HCT116 (cell line): ENCODE measurements around the gene AMMECR1. TPM values are rescaled to one million over a fixed set of nuclear protein-coding genes. Genes with fewer than 3 reads are reported as not detected.

ENCODE experiments used
- ATAC-seq: fragments of 200-7000 bp; cut with Tn5 transposase; 2 replicates; pipeline ENCODE4 v1.9.1; 2020; ENCODE audit warnings: mild to moderate bottlenecking, moderate library complexity
- BruUV-seq: library from RNA; stranded (reverse); fragments of 400-500 nt; replicated peaks from 2 replicates; lab custom pipeline; 2021; lab: Mats Ljungman, UMichigan
- CTCF ChIA-PET: fragments of 300-600 bp; sonication (Branson Sonifier 250); formaldehyde crosslinking; loops from one replicate; lab custom pipeline; 2021; ENCODE audit warnings: antibody characterized with exemption; lab: Charles Lee
- POLR2A ChIA-PET: fragments of 300-600, 350-600 bp; sonication (Branson Sonifier 250); formaldehyde crosslinking; loops from one replicate; lab custom pipeline; 2021; ENCODE audit warnings: antibody characterized with exemption; lab: Charles Lee
- RAD21 ChIA-PET, 2 experiments: fragments of 300-600 bp; sonication (Branson Sonifier 250); formaldehyde crosslinking; loops; one replicate each; lab custom pipeline; 2023; ENCODE audit warnings: low total read pairs in 2 of 2; ENCODE audit not compliant: uncharacterized antibody in 2 of 2, unreplicated experiment in 2 of 2, low non-redundant PET in 1 of 2; lab: Charles Lee
- DNase-seq: peaks from one replicate; pipeline ENCODE4 v3.0.0-alpha.2; 2010; ENCODE audit warnings: low read depth, low spot score
- H2AFZ ChIP-seq: fragments of 200-600 bp; shearing (Covaris generic), sonication (generic); 2 replicates; pipeline ENCODE4 v1.6.1; 2017; ENCODE audit warnings: low read depth, mixed run types, mixed read lengths, antibody characterized with exemption, low read length; ENCODE audit not compliant: poor library complexity, severe bottlenecking
- H3K27ac ChIP-seq: 2 replicates; pipeline ENCODE4 v1.5.1; 2012; ENCODE audit warnings: low read depth, low read length
- H3K27me3 ChIP-seq: fragments of 200-600 bp; sonication (generic); 2 replicates; pipeline ENCODE4 v1.6.1; 2016; ENCODE audit warnings: mixed run types, low read length, mixed read lengths; ENCODE audit not compliant: insufficient read depth
- H3K36me3 ChIP-seq, 2 experiments: fragments of 200-500 bp in 1 of 2; fragments of 200-600 bp in 1 of 2; sonication (Bioruptor generic) in 1 of 2; sonication (generic) in 1 of 2; 2 replicates each; pipeline versions ENCODE4 v1.5.1 to v1.6.1; 2014 to 2016; ENCODE audit warnings: low read length in 2 of 2, inconsistent platforms in 1 of 2, mixed read lengths in 1 of 2, mixed run types in 1 of 2; ENCODE audit not compliant: insufficient read depth in 2 of 2, control insufficient read depth in 1 of 2
- H3K4me1 ChIP-seq, 2 experiments: fragments of 200-600 bp in 1 of 2; sonication (generic) in 1 of 2; 2 replicates each; pipeline versions ENCODE4 v1.5.1 to v1.6.1; 2012 to 2017; ENCODE audit warnings: low read length in 2 of 2, inconsistent platforms in 1 of 2, mild to moderate bottlenecking in 1 of 2, mixed read lengths in 1 of 2, mixed run types in 1 of 2, moderate library complexity in 1 of 2; ENCODE audit not compliant: insufficient read depth in 2 of 2, control insufficient read depth in 1 of 2
- H3K4me2 ChIP-seq: fragments of 200-600 bp; sonication (generic); 2 replicates; pipeline ENCODE4 v1.6.1; 2017; ENCODE audit warnings: mixed run types, low read length, mixed read lengths
- H3K4me3 ChIP-seq, 2 experiments: fragments of 200-600 bp in 1 of 2; sonication (generic) in 1 of 2; replicated peaks in 1 of 2; 2 replicates each; pipeline ENCODE4 v1.5.1; 2011 to 2016; ENCODE audit warnings: low read length in 2 of 2, control low read depth in 1 of 2, low read depth in 1 of 2, mild to moderate bottlenecking in 1 of 2, mixed read lengths in 1 of 2, mixed run types in 1 of 2
- H3K79me2 ChIP-seq: fragments of 200-600 bp; sonication (generic); 2 replicates; pipeline ENCODE4 v1.6.1; 2017; ENCODE audit warnings: mild to moderate bottlenecking, mixed run types, low read length, moderate library complexity, mixed read lengths; ENCODE audit not compliant: insufficient read depth
- H3K9ac ChIP-seq: fragments of 200-600 bp; sonication (generic); 2 replicates; pipeline ENCODE4 v1.6.1; 2016; ENCODE audit warnings: low read length, mixed read lengths
- H3K9me2 ChIP-seq: fragments of 200-600 bp; sonication (generic), shearing (Covaris generic); 2 replicates; pipeline ENCODE4 v1.6.1; 2017; ENCODE audit warnings: mixed run types, mild to moderate bottlenecking, moderate library complexity; ENCODE audit not compliant: insufficient read depth
- H3K9me3 ChIP-seq, 2 experiments: fragments of 200-500 bp in 1 of 2; fragments of 200-600 bp in 1 of 2; sonication (Bioruptor generic) in 1 of 2; sonication (generic) in 1 of 2; 2 replicates each; pipeline ENCODE4 v1.6.1; 2014 to 2017; ENCODE audit warnings: low read length in 2 of 2, mixed read lengths in 2 of 2, inconsistent platforms in 1 of 2, low read depth in 1 of 2, mild to moderate bottlenecking in 1 of 2, mixed run types in 1 of 2, moderate library complexity in 1 of 2; ENCODE audit not compliant: control insufficient read depth in 1 of 2, insufficient read depth in 1 of 2
- H4K20me1 ChIP-seq: fragments of 200-600 bp; sonication (generic), shearing (Covaris generic); 2 replicates; pipeline ENCODE4 v1.6.1; 2017; ENCODE audit warnings: mixed run types, mild to moderate bottlenecking, moderate library complexity; ENCODE audit not compliant: insufficient read depth
- CTCF ChIP-seq, 3 experiments: fragments of 200-600 bp in 1 of 3; sonication (generic) in 1 of 3; IDR thresholded peaks in 2 of 3; conservative IDR thresholded peaks in 1 of 3; 2 replicates each; pipeline ENCODE4 v1.5.1; 2012 to 2017; ENCODE audit warnings: low read depth in 2 of 3, low read length in 2 of 3, antibody characterized with exemption in 1 of 3, borderline replicate concordance in 1 of 3, control low read depth in 1 of 3, mild to moderate bottlenecking in 1 of 3, mixed read lengths in 1 of 3, mixed run types in 1 of 3, moderate library complexity in 1 of 3; ENCODE audit not compliant: insufficient read depth in 1 of 3
- ELF1 ChIP-seq: IDR thresholded peaks from 2 replicates; pipeline ENCODE4 v1.6.1; 2012; ENCODE audit warnings: low read depth, borderline replicate concordance
- JUND ChIP-seq: IDR thresholded peaks from 2 replicates; pipeline ENCODE4 v1.6.1; 2012
- POLR2A ChIP-seq: IDR thresholded peaks from 2 replicates; pipeline ENCODE4 v1.7.0; 2011; ENCODE audit warnings: borderline replicate concordance; ENCODE audit not compliant: insufficient read depth, insufficient read length; ENCODE audit errors: extremely low read depth
- RAD21 ChIP-seq: IDR thresholded peaks from 2 replicates; pipeline ENCODE4 v1.6.1; 2012; ENCODE audit warnings: low read depth, mild to moderate bottlenecking
- TCF7L2 ChIP-seq: IDR thresholded peaks from 2 replicates; pipeline ENCODE4 v1.7.0; 2011; ENCODE audit warnings: borderline replicate concordance, inconsistent platforms; ENCODE audit not compliant: insufficient read depth, insufficient read length; ENCODE audit errors: extremely low read depth
- ZBTB33 ChIP-seq: IDR thresholded peaks from 2 replicates; pipeline ENCODE4 v1.6.1; 2011; ENCODE audit warnings: mild to moderate bottlenecking, low read length, moderate library complexity; ENCODE audit not compliant: insufficient replicate concordance; ENCODE audit errors: extremely low read depth
- intact Hi-C: fragments of 100-400 bp; cut with micrococcal nuclease; formaldehyde crosslinking; loops from 2 replicates; pipeline ENCODE4 v1.10.0; 2022
- total RNA-seq: library from RNA; stranded (reverse); gene quantifications from one replicate; pipeline ENCODE4 v1.2.1, GENCODE V29; 2021; ENCODE audit not compliant: unreplicated experiment

The AMMECR1 gene
- total RNA-seq, 1 experiment from 2014 or later: 9.2 TPM

GRCh38 chrX:110293658-110294057 lies 24.2 kb downstream of the AMMECR1 start:
- H3K9me2 ChIP-seq: no peaks in the 10 kb centered on the region
- POLR2A ChIA-PET: no interaction called here
- no peaks in the 10 kb centered on the region for H3K9me3 ChIP-seq
- H3K79me2 ChIP-seq: no peaks in the 10 kb centered on the region; the same call in 1 of the 2 replicates
- no peak overlapping the region for H2AFZ ChIP-seq
- DNase-seq: no peak
- no peak overlapping the region for H3K4me2 ChIP-seq
- no peaks in the 10 kb centered on the region for H4K20me1 ChIP-seq
- H3K27ac ChIP-seq: no peak overlapping the region
- intact Hi-C loops: no loop called here
- BruUV-seq: no TSS peak
- CTCF ChIA-PET: no interaction called here
- no peak for ATAC-seq
- H3K4me1 ChIP-seq: no peaks in the 10 kb centered on the region
- no peaks in the 10 kb centered on the region for H3K36me3 ChIP-seq
- H3K4me3 ChIP-seq: no peak overlapping the region
- H3K27me3 ChIP-seq: no peaks in the 10 kb centered on the region
- no peak overlapping the region for H3K9ac ChIP-seq
- RAD21 ChIA-PET: no interaction called here
- TF ChIP-seq JUND (no peak), POLR2A (no peak), CTCF (IDR thresholded peaks at IDR 0.05 in 2 of 3, conservative IDR thresholded peaks at IDR 0.05 in 1 of 3; ENCODE audit: borderline replicate concordance in 1 of 3, insufficient read depth in 1 of 3, low read depth in 2 of 3, low read length in 2 of 3) (no peak), TCF7L2 (no peak), ELF1 (no peak), RAD21 (no peak), ZBTB33 (no peak)
- TF ChIP-seq, all 23 proteins: peak for 0
